ENCODE data around the gene MLLT10. TPM values are rescaled to one million over a fixed set of nuclear protein-coding genes. Genes with fewer than 3 reads are reported as not detected.

Gene MLLT10
- total and polyA plus RNA-seq, 2 donors (not counting 3 experiments of a cell fraction or from before 2014, with no cell fraction given), result 35.4 to 54.0 TPM

GRCh38 chr10:21502348-21502740 lies 31.7 kb upstream of the MLLT10 start:
- H3K9me1 ChIP-seq (replicated peaks; ENCODE audit: control insufficient read depth, extremely low read depth, insufficient read depth, low read length), result no peaks in the 10 kb centered on the region
- no peak overlapping the region for H3K9ac ChIP-seq (replicated peaks; ENCODE audit: extremely low read depth, insufficient read depth, low read length)
- H4K20me1 ChIP-seq (replicated peaks; ENCODE audit: control insufficient read depth, extremely low read depth, insufficient read depth, low read length), result no peaks in the 10 kb centered on the region
- ChIA-PET POLR2A (no interaction called here), CTCF (interaction anchor here (0.5 to 0.6 kb wide), 2 partner anchors 25 to 230 kb away, joined by 3 read pairs; no protein-coding TSS in a partner anchor)
- intact Hi-C loops (cut with micrococcal nuclease), result no loop called here
- H3K79me2 ChIP-seq (ENCODE audit: control insufficient read depth, insufficient read depth, low read length), result no peaks in the 10 kb centered on the region
- no peak for FAIRE-seq
- H3K4me2 ChIP-seq (ENCODE audit: insufficient read depth, low read length), result no peak overlapping the region
- H3K27ac ChIP-seq (ENCODE audit: insufficient read depth, low read depth, low read length), result no peak overlapping the region
- H3K4me1 ChIP-seq (ENCODE audit: control insufficient read depth, extremely low read depth, insufficient read depth, low read length), result peaks cover 4% of the 10 kb centered on the region
- TF ChIP-seq MYC (IDR thresholded peaks at IDR 0.05; ENCODE audit: low read depth, low read length), result no peak
- no peak for TF ChIP-seq JUN (IDR thresholded peaks at IDR 0.05; ENCODE audit: borderline replicate concordance, insufficient read depth, insufficient read length, low read depth)
- TF ChIP-seq GATA2 (IDR thresholded peaks at IDR 0.05; ENCODE audit: insufficient read depth, insufficient read length, low read depth, low read length), result no peak
- no peak for TF ChIP-seq POLR2A (IDR thresholded peaks at IDR 0.05; ENCODE audit: low read depth, low read length)
- TF ChIP-seq EZH2 (IDR thresholded peaks at IDR 0.05; ENCODE audit: borderline replicate concordance, low read depth, low read length, severe bottlenecking), result no peak
- no peak for TF ChIP-seq CTCF (IDR thresholded peaks at IDR 0.05; ENCODE audit: extremely low read depth in 1 of 2, insufficient read depth in 1 of 2, low read depth in 1 of 2, low read length in 2 of 2)
- TF ChIP-seq FOS (IDR thresholded peaks at IDR 0.05; ENCODE audit: borderline replicate concordance, insufficient read depth, low read length), result no peak
- TF ChIP-seq MAX (IDR thresholded peaks at IDR 0.05; ENCODE audit: insufficient read depth, insufficient read length), result no peak
- no peak for TF ChIP-seq POLR2AphosphoS5 (IDR thresholded peaks at IDR 0.05; ENCODE audit: insufficient read depth, low read depth, low read length)
- BruUV-seq (replicated peaks), result no TSS peak
- H3K27me3 ChIP-seq (ENCODE audit: control insufficient read depth in 2 of 2, insufficient read depth in 2 of 2, low read length in 2 of 2), result peaks cover 23 to 35% of the 10 kb centered on the region in 2 experiments
- no peaks in the 10 kb centered on the region for H3K36me3 ChIP-seq (ENCODE audit: control insufficient read depth in 2 of 2, extremely low read depth in 1 of 2, insufficient read depth in 2 of 2, low read length in 2 of 2)
- dilution Hi-C loops (cut with MboI; ENCODE audit: extremely low pct_ligation_motif_present, low sequenced_read_pairs), result no loop called here
- no peak overlapping the region for H2AFZ ChIP-seq (ENCODE audit: low read depth, low read length)
- H3K9me3 ChIP-seq (replicated peaks; ENCODE audit: control insufficient read depth, insufficient read depth, low read length), result no peaks in the 10 kb centered on the region
- no peak overlapping the region for H3K4me3 ChIP-seq (replicated peaks in 1 of 3; ENCODE audit: insufficient read depth in 1 of 3, low read depth in 1 of 3, low read length in 3 of 3)
- no peak for DNase-seq (ENCODE audit: low read depth, low spot score)

All from endothelial cell of umbilical vein (primary cell).